ENCODE results near the gene ALDH3B1.
A peak's percentile ranks its signal among the peaks of the same experiment; 100 is the strongest.
"Not testable (repeated sequence)": the region's sequence is repeated elsewhere in the genome, so short reads cannot be mapped to it uniquely, and the experiment has no call there.

ALDH3B1 gene

GRCh38 chr11:68010090-68011041 is at the start of gene ALDH3B1:
Gene ALDH3B1, plus strand, starts transcription at chr11:68010327. Its CDS starts 4,971 bp downstream, at chr11:68015298.
- peak within 1 kb of the TSS; percentile 50 for H3K27ac ChIP-seq

DNA sequence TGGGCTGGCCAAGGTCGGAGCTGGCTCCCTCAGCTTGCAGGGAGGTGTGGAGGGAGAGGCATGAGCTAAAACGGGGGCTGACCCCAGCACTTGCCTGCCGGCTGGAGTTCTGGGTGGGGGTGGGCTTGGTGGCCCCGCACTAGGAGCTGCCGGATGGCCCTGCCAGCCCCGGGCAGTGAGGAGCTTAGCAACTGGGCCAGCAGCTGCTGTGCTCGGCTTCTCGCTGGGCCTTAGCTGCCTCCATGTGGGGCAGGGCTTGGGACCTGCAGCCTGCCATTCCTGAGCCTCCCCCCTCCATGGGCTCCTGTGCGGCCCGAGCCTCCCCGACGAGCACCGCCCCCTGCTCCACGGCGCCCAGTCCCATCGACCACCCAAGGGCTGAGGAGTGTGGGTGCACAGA is 46.9 kb upstream of the ALDH3B1 start:
- not testable (repeated sequence) for H3K27ac ChIP-seq

More at GRCh38 chr11:68010090-68011041, at the start of gene ALDH3B1:
- TF ChIP-seq, protein P1, sequence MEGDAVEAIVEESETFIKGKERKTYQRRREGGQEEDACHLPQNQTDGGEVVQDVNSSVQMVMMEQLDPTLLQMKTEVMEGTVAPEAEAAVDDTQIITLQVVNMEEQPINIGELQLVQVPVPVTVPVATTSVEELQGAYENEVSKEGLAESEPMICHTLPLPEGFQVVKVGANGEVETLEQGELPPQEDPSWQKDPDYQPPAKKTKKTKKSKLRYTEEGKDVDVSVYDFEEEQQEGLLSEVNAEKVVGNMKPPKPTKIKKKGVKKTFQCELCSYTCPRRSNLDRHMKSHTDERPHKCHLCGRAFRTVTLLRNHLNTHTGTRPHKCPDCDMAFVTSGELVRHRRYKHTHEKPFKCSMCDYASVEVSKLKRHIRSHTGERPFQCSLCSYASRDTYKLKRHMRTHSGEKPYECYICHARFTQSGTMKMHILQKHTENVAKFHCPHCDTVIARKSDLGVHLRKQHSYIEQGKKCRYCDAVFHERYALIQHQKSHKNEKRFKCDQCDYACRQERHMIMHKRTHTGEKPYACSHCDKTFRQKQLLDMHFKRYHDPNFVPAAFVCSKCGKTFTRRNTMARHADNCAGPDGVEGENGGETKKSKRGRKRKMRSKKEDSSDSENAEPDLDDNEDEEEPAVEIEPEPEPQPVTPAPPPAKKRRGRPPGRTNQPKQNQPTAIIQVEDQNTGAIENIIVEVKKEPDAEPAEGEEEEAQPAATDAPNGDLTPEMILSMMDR (conservative IDR thresholded peaks at IDR 0.05) = no peak

- not testable (repeated sequence) for H3K27ac ChIP-seq
These were observed 46.2 kb upstream of the ALDH3B1 start for GRCh38 chr11:67963879-67964278.

DNA sequence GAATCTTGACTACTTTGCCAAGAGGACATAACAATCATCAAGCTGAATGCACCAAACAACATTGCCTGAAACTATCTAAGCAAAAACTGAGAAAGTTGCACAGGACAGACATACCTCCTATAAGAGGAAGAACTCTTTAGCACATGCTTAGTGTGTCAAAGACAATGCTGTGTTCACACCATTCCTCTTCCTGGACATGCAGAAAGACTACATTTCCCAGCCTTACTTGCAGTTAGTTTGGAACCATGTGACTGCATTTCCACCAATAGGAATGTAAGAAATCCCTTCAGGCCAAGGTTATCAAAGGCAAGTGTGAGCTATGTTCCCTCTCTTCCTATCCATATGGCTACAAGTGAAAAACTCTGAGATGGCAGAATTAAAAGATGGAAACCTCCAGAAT is 45.4 kb upstream of the ALDH3B1 start:
- H3K27ac ChIP-seq = not testable (repeated sequence)

DNA sequence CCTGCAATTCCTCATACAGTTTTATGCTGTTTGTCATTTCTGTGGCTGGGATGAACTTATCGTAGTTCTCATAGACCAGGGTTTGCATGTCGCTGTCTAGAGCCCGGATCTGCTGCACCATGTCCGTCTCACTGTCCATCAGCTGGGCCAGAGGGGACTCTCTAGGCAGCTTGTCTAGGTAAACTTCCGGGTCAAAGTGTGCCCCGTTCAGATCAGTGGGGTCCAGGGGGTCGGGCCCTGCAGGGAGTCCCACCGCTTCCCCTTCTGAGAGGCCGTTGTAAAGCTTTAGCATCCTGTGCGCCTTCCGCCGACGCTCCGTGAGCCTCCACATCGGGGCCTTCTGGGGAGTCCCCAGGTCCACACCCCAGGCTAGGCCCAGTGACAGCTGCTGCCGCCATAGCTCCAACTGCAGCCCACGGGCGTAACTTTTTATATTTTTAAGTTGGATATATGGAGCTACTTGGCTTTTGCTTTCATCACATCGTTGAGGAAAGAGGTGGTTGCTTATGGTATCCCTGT is 44.2 kb upstream of the ALDH3B1 start:
- not testable (repeated sequence) for H3K27ac ChIP-seq

GRCh38 chr11:67974746-67975145 is 35.4 kb upstream of the ALDH3B1 start:
- not testable (repeated sequence) for H3K27ac ChIP-seq

DNA sequence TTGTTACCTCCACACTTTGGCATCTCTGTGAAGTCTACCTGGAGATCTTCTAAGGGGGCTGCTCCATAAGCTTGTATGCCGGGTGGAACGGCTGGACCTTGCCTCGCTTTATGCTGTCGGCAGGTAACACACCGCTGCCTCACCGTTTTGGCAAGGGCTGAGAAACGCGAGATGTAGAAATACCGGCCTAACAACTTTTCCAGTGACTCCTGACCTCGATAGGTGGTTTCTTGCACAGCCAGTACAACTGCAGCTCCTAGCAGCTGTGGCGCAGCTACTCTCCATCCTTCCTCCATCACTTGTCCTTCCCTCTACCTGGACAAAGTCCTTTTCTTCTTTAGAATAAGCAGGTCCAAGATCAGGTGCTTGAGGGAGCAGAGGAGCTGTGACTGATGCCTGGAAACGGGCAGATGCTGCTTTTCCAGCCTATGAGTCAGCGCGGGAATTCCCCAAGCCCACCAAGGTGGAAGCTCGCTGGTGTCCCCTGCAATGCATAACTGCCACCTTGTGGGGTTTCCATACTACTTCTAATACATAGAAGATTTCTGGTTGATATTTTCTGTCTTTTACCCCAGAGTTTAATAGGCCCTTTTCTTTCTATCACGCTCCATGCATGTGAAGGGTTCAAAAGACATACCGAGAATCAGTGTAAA is 31.2 kb upstream of the ALDH3B1 start:
- H3K27ac ChIP-seq = peak overlapping the region; percentile 80

DNA sequence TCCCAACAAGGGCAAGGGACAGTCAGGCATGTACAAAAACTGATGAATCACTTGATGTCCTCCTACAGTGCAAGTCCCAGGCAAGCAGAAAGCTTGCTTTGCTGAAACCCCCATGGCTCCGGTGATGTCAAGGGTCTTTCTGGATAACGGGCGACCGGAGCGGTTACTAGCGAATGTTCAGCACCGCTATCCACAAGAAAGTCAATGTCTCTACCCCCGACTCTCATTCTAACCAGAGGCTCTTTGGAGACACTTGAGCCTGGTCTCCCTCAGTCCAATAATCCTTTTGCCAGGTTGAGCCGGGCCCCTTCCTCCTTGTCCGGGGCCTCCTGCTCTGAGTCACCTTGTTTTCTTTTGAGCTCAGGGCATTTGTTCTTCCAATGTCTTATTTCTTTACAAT is 28.9 kb upstream of the ALDH3B1 start:
- H3K27ac ChIP-seq = not testable (repeated sequence)

GRCh38 chr11:67982255-67982857 is 27.8 kb upstream of the ALDH3B1 start:
- H3K27ac ChIP-seq = not testable (repeated sequence)

- H3K27ac ChIP-seq = no peak overlapping the region
- TF ChIP-seq, protein P1 (conservative IDR thresholded peaks at IDR 0.05) = no peak
These were observed 26.2 kb upstream of the ALDH3B1 start for GRCh38 chr11:67983951-67984350.

DNA sequence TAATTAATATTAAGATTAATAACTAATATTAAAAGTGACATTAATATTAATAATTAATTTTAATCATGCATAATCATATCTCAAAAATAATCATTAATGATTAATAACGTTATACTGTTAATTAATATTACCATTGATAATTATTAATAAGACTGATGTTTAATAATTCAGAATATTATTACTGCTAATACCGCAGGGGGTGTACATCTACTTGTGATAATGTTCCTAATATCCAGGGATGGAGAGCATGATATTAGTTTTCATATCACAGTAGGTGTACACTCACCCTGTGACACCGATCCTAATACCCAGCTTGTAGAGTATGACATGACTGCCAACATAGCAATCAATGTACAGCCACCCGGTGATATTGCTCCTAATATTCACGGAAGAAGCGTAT is 24.8 kb upstream of the ALDH3B1 start:
- H3K27ac ChIP-seq = not testable (repeated sequence)

DNA sequence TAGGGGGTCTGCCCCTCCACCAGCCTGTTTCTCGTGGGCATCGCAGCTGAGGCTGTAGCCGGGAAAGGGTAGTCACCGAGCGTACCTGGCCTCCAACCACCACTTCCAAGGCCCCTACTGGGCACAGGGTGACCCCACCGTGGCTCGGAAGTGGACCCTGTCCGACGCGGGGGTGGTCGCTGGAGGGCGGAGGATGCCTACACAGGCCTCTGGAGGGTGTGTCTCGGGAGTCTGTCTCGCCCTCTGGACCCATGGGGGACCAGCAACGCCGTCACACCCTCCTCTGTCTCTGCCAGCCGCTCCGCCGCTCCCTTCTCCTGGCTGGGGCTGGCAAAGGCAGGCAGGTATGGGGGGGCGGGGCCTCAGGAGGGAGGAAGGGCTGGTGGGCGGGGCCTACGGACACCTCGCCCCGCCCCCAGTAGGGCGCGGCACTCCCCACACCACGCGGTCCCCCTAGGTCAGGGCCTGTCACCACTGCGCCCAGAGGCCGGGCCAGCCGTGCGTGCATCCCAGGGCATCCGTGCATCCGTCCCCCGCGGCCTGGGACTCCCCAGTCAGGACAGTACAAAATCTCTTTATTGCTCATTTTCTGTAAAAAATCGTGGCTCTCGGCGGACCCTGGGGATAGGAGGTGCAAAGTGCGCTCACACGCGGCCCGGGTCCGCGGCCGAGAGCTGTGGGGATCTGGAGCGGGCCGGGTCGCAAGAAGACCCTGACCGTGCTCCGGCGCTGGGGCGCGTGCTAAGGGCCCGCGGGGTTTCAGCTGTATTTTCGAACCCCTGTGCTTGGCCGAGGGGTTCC is 19.4 kb upstream of the ALDH3B1 start:
- H3K27ac ChIP-seq = not testable (repeated sequence)

- H3K27ac ChIP-seq = not testable (repeated sequence)
These were observed 18.6 kb upstream of the ALDH3B1 start for GRCh38 chr11:67991347-67992121.
